GM12873 (cell line): ENCODE measurements around the gene ZW10.
A peak's percentile ranks its signal among the peaks of the same experiment; 100 is the strongest.

Experiments used
- CTCF ChIP-seq: IDR thresholded peaks from 2 replicates; pipeline ENCODE4 v1.5.1; 2012; ENCODE audit warnings: low read depth, mild to moderate bottlenecking, moderate library complexity, low read length, control low read depth; ENCODE audit not compliant: insufficient read depth; ENCODE audit errors: missing control alignments

ZW10 gene

DNA sequence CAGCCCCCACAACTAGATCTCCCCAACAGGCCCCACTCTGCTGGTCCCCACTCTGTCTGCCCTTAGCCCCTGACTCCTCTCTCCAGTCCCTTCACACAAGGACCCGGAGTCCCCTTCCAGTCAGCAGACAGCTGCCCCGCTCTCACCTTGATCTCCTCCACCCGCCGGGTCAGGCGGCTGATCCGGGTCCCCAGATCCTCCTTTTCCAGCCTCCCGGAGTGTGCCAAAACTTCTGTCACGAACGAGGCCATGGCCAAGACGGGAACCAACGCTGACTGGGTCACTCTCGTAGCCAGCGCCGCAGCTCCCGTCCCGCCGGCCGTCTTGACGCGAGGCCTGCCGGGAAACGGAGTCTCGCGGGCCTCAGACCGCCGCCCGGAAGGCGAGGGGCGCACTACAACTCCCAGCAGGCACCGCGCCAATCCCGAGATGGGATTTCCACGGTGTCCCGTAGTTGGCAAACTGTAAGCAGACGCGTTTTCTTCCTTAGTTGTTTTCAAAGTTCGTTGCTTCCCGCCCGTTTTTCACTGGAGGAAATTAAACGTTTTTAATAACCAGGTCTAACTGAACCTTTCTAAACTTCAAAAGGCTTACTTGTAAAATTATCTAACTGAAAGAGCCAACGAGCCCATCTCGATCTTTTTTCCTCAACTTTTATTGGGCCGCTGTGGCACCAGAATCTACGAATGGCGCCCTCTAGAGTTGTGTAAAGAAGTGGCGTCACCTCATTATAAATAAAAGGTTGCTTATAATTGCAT is at the start of gene ZW10:
Gene ZW10, minus strand, starts transcription at position 277 of the 758 bp plus-strand sequence. Its CDS starts 26 bp downstream, at position 251.
- TF ChIP-seq CTCF: peak; percentile 74

DNA sequence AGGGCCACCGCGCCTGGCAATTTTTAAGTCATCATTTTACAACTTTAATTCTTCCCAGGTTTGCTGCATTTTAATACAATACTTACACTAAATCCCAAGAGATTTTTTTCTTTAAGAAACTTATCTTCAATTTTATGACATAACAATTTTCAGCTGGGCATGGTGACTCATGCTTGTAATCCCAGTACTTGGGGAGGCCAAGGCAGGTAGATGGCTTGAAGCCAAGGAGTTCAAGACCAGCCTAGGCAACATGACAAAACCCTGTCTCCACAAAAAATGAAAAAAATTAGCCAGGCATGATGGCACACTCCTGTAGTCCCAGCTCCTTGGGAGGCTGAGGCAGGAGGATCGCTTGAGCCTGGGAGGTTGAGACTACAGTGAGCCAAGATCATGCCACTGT is 44.9 kb upstream of the ZW10 start:
- TF ChIP-seq CTCF: no peak

DNA sequence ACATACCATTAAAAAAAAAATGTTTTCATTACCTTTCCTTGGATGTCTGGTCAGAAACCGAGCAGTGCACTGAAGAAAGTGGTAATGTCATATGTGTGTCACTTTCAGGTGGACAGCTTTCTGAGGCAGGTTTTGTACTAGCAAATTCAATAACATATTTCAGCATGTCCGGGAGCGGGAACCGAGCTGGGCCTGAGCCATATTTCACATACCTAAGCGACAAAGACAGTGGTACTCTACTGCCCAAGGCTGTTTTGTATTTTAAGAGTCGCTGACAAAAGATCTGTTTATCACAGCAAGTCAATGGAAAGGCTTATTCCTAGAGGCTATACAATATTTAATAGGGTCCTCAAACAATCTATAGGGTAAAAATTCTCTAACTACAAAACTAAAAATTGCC is 44.1 kb upstream of the ZW10 start:
- no peak for TF ChIP-seq CTCF

DNA sequence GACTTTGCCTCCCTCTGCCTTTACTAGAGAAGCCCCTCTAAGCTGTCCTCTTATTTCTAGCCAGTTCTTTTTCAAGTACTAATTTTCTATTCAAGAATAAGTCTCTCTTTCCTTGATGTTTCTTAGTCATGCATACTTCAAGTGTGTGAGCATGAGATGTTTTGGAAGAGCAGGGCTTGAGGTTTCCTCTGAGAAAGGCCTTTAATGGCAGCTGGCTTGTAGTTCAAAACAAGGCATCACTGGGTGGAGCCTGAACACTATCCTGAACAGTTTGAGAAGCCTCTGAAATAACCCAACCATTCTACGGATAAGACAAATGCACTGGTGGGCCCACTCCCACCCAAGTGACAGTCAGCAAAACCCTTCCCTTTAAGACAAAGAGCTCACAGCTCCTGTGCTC is 43.7 kb upstream of the ZW10 start:
- no peak for TF ChIP-seq CTCF

DNA sequence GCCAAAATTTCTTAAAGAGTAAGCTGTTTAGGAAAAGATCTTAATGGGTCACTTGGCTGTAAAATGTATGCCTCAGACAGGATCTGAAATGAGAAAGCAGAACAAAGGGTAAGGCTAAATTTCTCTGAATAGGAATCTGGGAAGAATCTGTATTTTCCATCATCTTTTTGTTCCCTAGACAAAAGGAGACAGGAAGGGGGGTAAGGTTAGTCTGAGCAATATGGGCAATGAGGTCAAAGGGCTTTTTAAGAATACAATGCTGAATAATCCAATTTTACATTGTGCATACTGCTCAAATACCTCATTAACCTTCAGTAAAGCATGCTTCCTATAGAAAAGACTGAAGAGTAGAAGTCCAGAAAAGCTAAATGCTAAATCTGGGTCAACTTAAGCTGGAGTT is 40.7 kb upstream of the ZW10 start:
- no peak for TF ChIP-seq CTCF

DNA sequence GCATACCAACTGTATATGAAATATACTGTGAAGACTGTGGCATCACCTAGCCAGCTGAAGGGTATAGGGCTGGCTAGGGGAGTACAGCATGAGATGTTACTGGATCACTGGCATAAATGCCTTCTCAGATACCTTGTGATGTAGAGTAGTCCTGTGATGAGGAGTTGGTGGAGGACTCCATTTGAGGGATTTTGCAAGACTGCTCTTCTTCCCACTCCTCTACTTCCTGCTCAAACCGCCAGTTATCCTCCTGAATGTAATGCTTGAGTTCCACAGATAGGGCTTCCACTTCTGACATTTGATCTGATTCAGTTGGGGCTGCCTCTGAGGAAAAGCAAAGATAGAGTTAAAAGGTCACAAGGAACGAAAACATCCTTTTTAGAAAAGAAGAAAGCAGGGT is 35.4 kb upstream of the ZW10 start:
- TF ChIP-seq CTCF: no peak

DNA sequence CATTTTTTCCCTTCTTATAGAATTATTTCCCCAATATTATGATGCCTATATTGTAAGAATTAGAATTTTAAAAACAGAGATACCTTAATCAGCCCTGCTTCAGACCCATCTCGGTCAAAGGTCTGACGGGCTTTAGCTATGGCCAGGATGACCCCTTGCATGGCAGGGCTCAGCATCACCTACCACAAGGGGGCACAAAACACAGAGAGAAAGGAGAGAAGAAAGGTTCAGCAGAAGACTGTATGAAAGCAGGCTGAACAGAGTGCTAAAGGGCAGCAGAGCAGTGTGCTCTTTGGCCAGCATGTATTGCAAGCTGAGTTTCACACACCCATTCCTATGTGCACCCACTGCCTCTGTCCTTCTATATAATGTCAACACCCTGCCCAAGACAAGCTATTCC is 32.9 kb upstream of the ZW10 start:
- peak; percentile 68 for TF ChIP-seq CTCF

DNA sequence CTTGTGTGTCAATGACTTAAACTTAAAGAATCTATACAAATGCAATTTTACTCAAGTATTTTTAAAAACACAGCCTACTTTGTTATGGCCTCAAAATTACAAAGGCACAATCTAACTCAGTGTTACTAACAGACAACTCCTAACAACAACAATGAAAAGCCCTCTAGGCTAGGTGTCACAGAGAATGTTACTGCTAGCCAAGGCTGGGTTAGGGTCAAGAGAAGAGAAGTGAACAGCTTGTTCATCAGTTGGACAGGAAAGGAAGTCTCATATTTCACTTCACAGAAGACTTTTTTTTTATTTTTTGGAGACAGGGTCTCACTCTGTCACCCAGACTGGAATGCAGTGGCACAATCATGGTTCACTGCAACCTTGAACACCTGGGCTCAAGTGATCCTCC is 32.1 kb upstream of the ZW10 start:
- TF ChIP-seq CTCF: no peak
